H9 (cell line): ENCODE data around the gene TAF11L13. TPM values are rescaled to one million over a fixed set of nuclear protein-coding genes. Genes with fewer than 3 reads are reported as not detected.

Experiments
- DNase-seq: peaks from one replicate; pipeline ENCODE4 v3.0.0-alpha.2; 2017
- H2AFZ ChIP-seq: one replicate; pipeline ENCODE4 v1.6.1; 2013; ENCODE audit warnings: mild to moderate bottlenecking, low read length, control low read depth, moderate library complexity
- H2AK5ac ChIP-seq: 2 replicates; pipeline ENCODE4 v1.6.1; 2013; ENCODE audit warnings: low read length, control low read depth, mixed read lengths; ENCODE audit not compliant: insufficient read length
- H2BK120ac ChIP-seq: one replicate; pipeline ENCODE4 v1.6.1; 2013; ENCODE audit warnings: low read depth, mild to moderate bottlenecking, low read length, control low read depth, inconsistent platforms; ENCODE audit not compliant: poor library complexity, severe bottlenecking
- H2BK12ac ChIP-seq: 2 replicates; pipeline ENCODE4 v1.6.1; 2013; ENCODE audit warnings: low read length, control low read depth, mixed read lengths, low read depth; ENCODE audit not compliant: insufficient read length
- H2BK15ac ChIP-seq: 2 replicates; pipeline ENCODE4 v1.6.1; 2013; ENCODE audit warnings: low read depth, low read length, control low read depth
- H2BK20ac ChIP-seq: one replicate; pipeline ENCODE4 v1.6.1; 2013; ENCODE audit warnings: low read depth, mild to moderate bottlenecking, low read length, control low read depth, inconsistent platforms; ENCODE audit not compliant: poor library complexity, severe bottlenecking
- H2BK5ac ChIP-seq: 2 replicates; pipeline ENCODE4 v1.6.1; 2013; ENCODE audit warnings: low read length, control low read depth, mixed read lengths; ENCODE audit not compliant: insufficient read length
- H3K14ac ChIP-seq: 2 replicates; pipeline ENCODE4 v1.6.1; 2013; ENCODE audit warnings: low read length, control low read depth; ENCODE audit not compliant: insufficient read depth
- H3K18ac ChIP-seq: 2 replicates; pipeline ENCODE4 v1.6.1; 2013; ENCODE audit warnings: low read depth, mild to moderate bottlenecking, mixed read lengths, low read length, control low read depth; ENCODE audit not compliant: insufficient read length
- H3K23ac ChIP-seq: 2 replicates; pipeline ENCODE4 v1.6.1; 2013; ENCODE audit warnings: low read length, control low read depth, mixed read lengths, low read depth; ENCODE audit not compliant: insufficient read length
- H3K23me2 ChIP-seq: 2 replicates; pipeline ENCODE4 v1.6.1; 2013; ENCODE audit warnings: low read depth, mild to moderate bottlenecking, mixed read lengths, low read length, control low read depth; ENCODE audit not compliant: insufficient read length, poor library complexity, severe bottlenecking
- H3K27ac ChIP-seq: 2 replicates; pipeline ENCODE4 v1.5.1; 2013; ENCODE audit warnings: low read length, control low read depth, mixed read lengths, low read depth; ENCODE audit not compliant: insufficient read length
- H3K27me3 ChIP-seq: 2 replicates; pipeline ENCODE4 v1.6.1; 2013; ENCODE audit warnings: low read length, control low read depth, inconsistent platforms; ENCODE audit not compliant: insufficient read depth
- H3K4ac ChIP-seq: 2 replicates; pipeline ENCODE4 v1.6.1; 2013; ENCODE audit warnings: low read depth, mild to moderate bottlenecking, control low read depth, inconsistent platforms, low read length, moderate library complexity
- H3K4me1 ChIP-seq: 2 replicates; pipeline ENCODE4 v1.6.1; 2013; ENCODE audit warnings: low read length, control low read depth, inconsistent platforms; ENCODE audit not compliant: insufficient read depth
- H3K4me2 ChIP-seq: 2 replicates; pipeline ENCODE4 v1.6.1; 2013; ENCODE audit warnings: low read length, control low read depth, mixed read lengths; ENCODE audit not compliant: insufficient read length, insufficient read depth
- H3K56ac ChIP-seq: 2 replicates; pipeline ENCODE4 v1.6.1; 2013; ENCODE audit warnings: low read depth, mild to moderate bottlenecking, mixed read lengths, low read length, control low read depth; ENCODE audit not compliant: insufficient read length
- H3K79me1 ChIP-seq: 2 replicates; pipeline ENCODE4 v1.6.1; 2013; ENCODE audit warnings: low read depth, mild to moderate bottlenecking, moderate library complexity, low read length, control low read depth, inconsistent platforms; ENCODE audit not compliant: insufficient read depth, poor library complexity, severe bottlenecking
- H3K79me2 ChIP-seq: 2 replicates; pipeline ENCODE4 v1.6.1; 2013; ENCODE audit warnings: low read length, control low read depth, inconsistent platforms; ENCODE audit not compliant: insufficient read depth
- H3K9ac ChIP-seq: 2 replicates; pipeline ENCODE4 v1.6.1; 2013; ENCODE audit warnings: low read length, control low read depth, mixed read lengths; ENCODE audit not compliant: insufficient read length; ENCODE audit errors: extremely low read depth
- H3K9me3 ChIP-seq: one replicate; pipeline ENCODE4 v1.6.1; 2013; ENCODE audit warnings: low read depth, low read length, inconsistent platforms; ENCODE audit not compliant: control insufficient read depth
- H3T11ph ChIP-seq: one replicate; pipeline ENCODE4 v1.6.1; 2013; ENCODE audit warnings: mild to moderate bottlenecking, low read length, control low read depth, inconsistent platforms
- H4K20me1 ChIP-seq: one replicate; pipeline ENCODE4 v1.6.1; 2013; ENCODE audit not compliant: control insufficient read depth, insufficient read length, insufficient read depth
- H4K5ac ChIP-seq: 2 replicates; pipeline ENCODE4 v1.6.1; 2013; ENCODE audit warnings: low read depth, mild to moderate bottlenecking, mixed read lengths, low read length, control low read depth; ENCODE audit not compliant: insufficient read length
- H4K8ac ChIP-seq: replicated peaks from 2 replicates; pipeline ENCODE4 v1.6.1; 2013; ENCODE audit warnings: low read length, control low read depth, mixed read lengths, low read depth; ENCODE audit not compliant: insufficient read length
- H4K91ac ChIP-seq: 2 replicates; pipeline ENCODE4 v1.6.1; 2013; ENCODE audit warnings: low read depth, mild to moderate bottlenecking, moderate library complexity, mixed read lengths, low read length, control low read depth; ENCODE audit not compliant: insufficient read length
- H3K27ac Mint-ChIP-seq, 3 experiments: 2 replicates in 2 of 3; 3 replicates in 1 of 3; pipeline ENCODE4 v1.8.0; 2020 to 2021; ENCODE audit warnings: mixed read lengths in 3 of 3, mild to moderate bottlenecking in 1 of 3, moderate library complexity in 1 of 3
- H3K27me3 Mint-ChIP-seq: 2 replicates; pipeline ENCODE4 v1.8.0; 2021; ENCODE audit warnings: low read depth, mild to moderate bottlenecking, moderate library complexity, mixed read lengths
- H3K36me3 Mint-ChIP-seq, 3 experiments: 2 replicates in 2 of 3; 3 replicates in 1 of 3; pipeline ENCODE4 v1.8.0; 2020 to 2021; ENCODE audit warnings: low read depth in 3 of 3, mixed read lengths in 3 of 3; ENCODE audit not compliant: insufficient read depth in 1 of 3
- H3K4me1 Mint-ChIP-seq, 2 experiments: 2 replicates each; pipeline ENCODE4 v1.8.0; 2020; ENCODE audit warnings: mixed read lengths in 2 of 2
- H3K4me3 Mint-ChIP-seq, 2 experiments: 2 replicates in 1 of 2; 3 replicates in 1 of 2; pipeline ENCODE4 v1.8.0; 2020 to 2021; ENCODE audit warnings: mild to moderate bottlenecking in 2 of 2, mixed read lengths in 2 of 2, moderate library complexity in 1 of 2
- H3K9me3 Mint-ChIP-seq, 2 experiments: 2 replicates in 1 of 2; 3 replicates in 1 of 2; pipeline ENCODE4 v1.8.0; 2020; ENCODE audit warnings: mild to moderate bottlenecking in 2 of 2, mixed read lengths in 2 of 2, moderate library complexity in 1 of 2
- CTCF ChIP-seq: fragments of 200-600 bp; sonication (generic); conservative IDR thresholded peaks from 3 replicates; pipeline ENCODE4 v1.8.0; 2021; ENCODE audit warnings: antibody characterized with exemption, mild to moderate bottlenecking
- WGBS: extraction: QIAGEN DNeasy Blood & Tissue Kit; methylation state at CpG from one replicate; pipeline ENCODE4 v1.1.7; 2013; ENCODE audit warnings: missing lambda C conversion rate, low lambda C conversion rate, mixed read lengths; ENCODE audit not compliant: insufficient read length; ENCODE audit errors: extremely low coverage; 5-methylcytosine and 5-hydroxymethylcytosine counted together
- total RNA-seq: library from RNA; stranded (reverse); gene quantifications from 2 replicates; pipeline ENCODE4 v1.2.1, GENCODE V29; 2021

Gene TAF11L13
- total RNA-seq, 1 experiment from 2014 or later, result not detected

GRCh38 chr5:17619354-17619753 lies 12.5 kb upstream of the TAF11L13 start:
- DNase-seq, result no peak
- no peak overlapping the region for H2BK20ac ChIP-seq
- no peak overlapping the region for H3K14ac ChIP-seq
- no peak overlapping the region for H2BK5ac ChIP-seq
- no peak overlapping the region for H4K5ac ChIP-seq
- H3K4ac ChIP-seq, result no peak overlapping the region
- no peaks in the 10 kb centered on the region for H3K23me2 ChIP-seq
- Mint-ChIP-seq H3K36me3 (no peaks in the 10 kb centered on the region), H3K4me3 (no peak overlapping the region), H3K27ac (no peak overlapping the region; a peak in 1 of 7 replicates), H3K27me3 (no peaks in the 10 kb centered on the region; the same call in 1 of the 2 replicates), H3K9me3 (no peaks in the 10 kb centered on the region; a peak in 1 of 5 replicates), H3K4me1 (no peaks in the 10 kb centered on the region)
- WGBS, result no CpG with 5 or more reads among the region's 3 CpGs
- H4K20me1 ChIP-seq, result no peaks in the 10 kb centered on the region
- TF ChIP-seq CTCF, result no peak
- H3K79me2 ChIP-seq, result no peaks in the 10 kb centered on the region
- no peak overlapping the region for H2BK15ac ChIP-seq
- H3K18ac ChIP-seq, result no peak overlapping the region
- H3K23ac ChIP-seq, result no peak overlapping the region
- H2AK5ac ChIP-seq, result no peak overlapping the region
- H3K79me1 ChIP-seq, result no peaks in the 10 kb centered on the region
- no peak overlapping the region for H3T11ph ChIP-seq
- H2AFZ ChIP-seq, result no peak overlapping the region
- H3K9ac ChIP-seq, result no peak overlapping the region
- no peaks in the 10 kb centered on the region for H3K4me1 ChIP-seq
- H2BK12ac ChIP-seq, result no peak overlapping the region
- H3K27ac ChIP-seq, result no peak overlapping the region
- no peak overlapping the region for H3K4me2 ChIP-seq
- no peak overlapping the region for H3K56ac ChIP-seq
- no peaks in the 10 kb centered on the region for H3K27me3 ChIP-seq
- no peaks in the 10 kb centered on the region for H3K9me3 ChIP-seq
- no peak overlapping the region for H2BK120ac ChIP-seq
- no peak overlapping the region for H4K8ac ChIP-seq
- H4K91ac ChIP-seq, result no peak overlapping the region
